Astrocyte (in vitro differentiated cells and primary cell): Measurements from ENCODE around the gene ACAP3.

Source experiments
- CTCF ChIP-seq: IDR thresholded peaks from 2 replicates; pipeline ENCODE4 v1.5.1; 2011; ENCODE audit warnings: low read depth, mild to moderate bottlenecking, inconsistent platforms, low read length, moderate library complexity; ENCODE audit not compliant: insufficient read depth
- EZH2 ChIP-seq: IDR thresholded peaks from 2 replicates; pipeline ENCODE4 v1.6.1; 2012; ENCODE audit warnings: mild to moderate bottlenecking, low read length, inconsistent platforms; ENCODE audit not compliant: insufficient read depth

GRCh38 chr1:1313500-1314236 lies 5.9 kb upstream of the ACAP3 start:
- TF ChIP-seq CTCF, result no peak
- TF ChIP-seq EZH2, result no peak
